ENCODE data around the gene PTPRN2.
"Not testable (repeated sequence)": the region's sequence is repeated elsewhere in the genome, so short reads cannot be mapped to it uniquely, and the experiment has no call there.

DNA sequence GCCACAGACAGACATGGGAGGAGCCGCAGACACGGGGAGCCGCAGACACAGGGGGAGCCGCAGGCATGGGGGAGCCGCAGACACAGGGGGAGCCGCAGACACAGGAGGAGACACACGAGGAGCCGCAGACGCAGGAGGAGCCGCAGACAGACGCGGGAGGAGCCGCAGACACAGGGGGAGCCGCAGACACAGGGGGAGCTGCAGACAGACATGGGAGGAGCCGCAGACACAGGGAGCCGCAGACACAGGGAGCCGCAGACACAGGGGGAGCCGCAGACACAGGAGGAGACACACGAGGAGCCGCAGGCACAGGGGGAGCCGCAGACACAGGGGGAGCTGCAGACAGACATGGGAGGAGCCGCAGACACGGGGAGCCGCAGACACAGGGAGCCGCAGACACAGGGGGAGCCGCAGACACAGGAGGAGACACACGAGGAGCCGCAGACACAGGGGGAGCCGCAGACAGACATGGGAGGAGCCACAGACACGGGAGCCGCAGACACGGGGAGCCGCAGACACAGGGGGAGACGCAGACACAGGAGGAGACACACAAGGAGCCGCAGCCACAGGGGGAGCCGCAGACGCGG is 313.8 kb downstream of the PTPRN2 start:
- TF ChIP-seq, protein P1, sequence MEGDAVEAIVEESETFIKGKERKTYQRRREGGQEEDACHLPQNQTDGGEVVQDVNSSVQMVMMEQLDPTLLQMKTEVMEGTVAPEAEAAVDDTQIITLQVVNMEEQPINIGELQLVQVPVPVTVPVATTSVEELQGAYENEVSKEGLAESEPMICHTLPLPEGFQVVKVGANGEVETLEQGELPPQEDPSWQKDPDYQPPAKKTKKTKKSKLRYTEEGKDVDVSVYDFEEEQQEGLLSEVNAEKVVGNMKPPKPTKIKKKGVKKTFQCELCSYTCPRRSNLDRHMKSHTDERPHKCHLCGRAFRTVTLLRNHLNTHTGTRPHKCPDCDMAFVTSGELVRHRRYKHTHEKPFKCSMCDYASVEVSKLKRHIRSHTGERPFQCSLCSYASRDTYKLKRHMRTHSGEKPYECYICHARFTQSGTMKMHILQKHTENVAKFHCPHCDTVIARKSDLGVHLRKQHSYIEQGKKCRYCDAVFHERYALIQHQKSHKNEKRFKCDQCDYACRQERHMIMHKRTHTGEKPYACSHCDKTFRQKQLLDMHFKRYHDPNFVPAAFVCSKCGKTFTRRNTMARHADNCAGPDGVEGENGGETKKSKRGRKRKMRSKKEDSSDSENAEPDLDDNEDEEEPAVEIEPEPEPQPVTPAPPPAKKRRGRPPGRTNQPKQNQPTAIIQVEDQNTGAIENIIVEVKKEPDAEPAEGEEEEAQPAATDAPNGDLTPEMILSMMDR (IDR thresholded peaks at IDR 0.05) = not testable (repeated sequence)
- TF ChIP-seq ZFX (IDR thresholded peaks at IDR 0.05; ENCODE audit: borderline replicate concordance) = not testable (repeated sequence)
